ENCODE results near the gene DPP7. TPM values are rescaled to one million over a fixed set of nuclear protein-coding genes. Genes with fewer than 3 reads are reported as not detected.

Gene DPP7
- total and polyA plus RNA-seq, 10 of the 15 experiments (the other 5 are each of a cell fraction or from before 2014, with no cell fraction given), result 0.68 to 245 (median 106) TPM

DNA sequence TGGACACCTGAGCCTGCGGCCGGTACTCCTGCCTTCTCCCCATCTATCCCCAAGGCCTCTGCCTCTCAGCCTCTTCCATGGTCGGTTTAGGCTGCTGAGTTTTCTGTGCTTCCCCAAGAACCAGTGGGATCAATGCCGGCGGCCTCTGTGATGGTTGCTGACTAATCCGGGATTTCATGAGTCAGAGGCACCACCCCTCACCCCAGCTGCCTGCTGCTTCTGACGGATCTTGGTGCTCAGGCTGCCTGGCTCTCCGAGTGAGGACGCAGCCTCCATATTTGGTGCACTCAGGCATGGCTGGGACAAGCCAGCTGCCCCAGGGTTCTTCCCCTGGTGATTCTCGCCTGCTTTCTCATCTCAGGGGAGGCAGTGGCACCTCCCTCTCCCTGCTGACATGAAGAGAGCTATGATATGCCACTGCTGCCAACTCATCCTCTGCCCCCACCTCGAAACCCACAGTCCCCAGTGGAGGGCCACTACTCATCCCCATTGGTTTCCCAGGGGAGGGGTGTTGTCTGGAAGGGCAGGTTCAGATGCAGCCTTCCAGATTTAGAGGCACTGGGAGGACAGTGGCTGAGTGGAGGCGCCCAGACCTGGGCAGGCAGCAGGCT is 31.0 kb downstream of the DPP7 start (continued):
- TF ChIP-seq MEF2A (IDR thresholded peaks at IDR 0.05; ENCODE audit: insufficient read depth, low read depth, low read length), result no peak
- 0 out of 2 replicates have a peak, but pooled peaks have one; percentile 13 for TF ChIP-seq CREB1 (IDR thresholded peaks at IDR 0.05; ENCODE audit: low read depth)
- peak in 1 of 2 experiments; percentile 26; a peak in 1 of 4 replicates for TF ChIP-seq EP300 (IDR thresholded peaks at IDR 0.05; ENCODE audit: borderline replicate concordance in 1 of 2, control insufficient read depth in 1 of 2, low read depth in 2 of 2, low read length in 2 of 2)
- TF ChIP-seq YY1 (IDR thresholded peaks at IDR 0.05; ENCODE audit: low read depth, low read length), result peak; percentile 44; the same call in 1 of the 2 replicates
- no peak for TF ChIP-seq HDAC2 (IDR thresholded peaks at IDR 0.05)
- no peak for TF ChIP-seq ZBTB4 (CRISPR knock-in tag; IDR thresholded peaks at IDR 0.05)

GRCh38 chr9:137082925-137083290 is 31.6 kb downstream of the DPP7 start:
- FAIRE-seq (no peak), ATAC-seq (no peak), DNase-seq (ENCODE audit: low read depth, low spot score) (no peak)
- 39% methylated on average over 8 of the region's 8 CpGs for WGBS (ENCODE audit: insufficient coverage, insufficient replicate concordance, low lambda C conversion rate, missing lambda C conversion rate)
- peaks cover 33% of the 10 kb centered on the region for H3K4me1 ChIP-seq (ENCODE audit: control insufficient read depth, insufficient read depth, low read length)
- H4K20me1 ChIP-seq (ENCODE audit: control insufficient read depth, insufficient read depth), result no peaks in the 10 kb centered on the region; the same call in 1 of the 2 replicates
- H3K4me2 ChIP-seq (ENCODE audit: control insufficient read depth, insufficient read depth), result no peak overlapping the region
- RAD21 ChIA-PET (ENCODE audit: unreplicated experiment), result interaction anchor here (0.7 to 2.1 kb wide), 4 partner anchors 11 to 15 kb away, joined by 3 to 8 read pairs (median 6); partner anchors contain the start of gene SAPCD2
- POLR2A ChIA-PET, result interaction anchor here (0.7 to 4.6 kb wide), 5 partner anchors 12 to 156 kb away, joined by 3 to 19 read pairs (median 11); partner anchors contain the start of gene SAPCD2
- peaks cover 17% of the 10 kb centered on the region for H3K79me2 ChIP-seq (ENCODE audit: control insufficient read depth, insufficient read depth, low read length)
- H3K9me3 ChIP-seq (replicated peaks; ENCODE audit: control insufficient read depth, insufficient read depth, low read length), result no peaks in the 10 kb centered on the region
- TF ChIP-seq ASH2L (IDR thresholded peaks at IDR 0.05; ENCODE audit: borderline replicate concordance, low read depth) (no peak), TCF12 (IDR thresholded peaks at IDR 0.05; ENCODE audit: low read depth, low read length) (no peak), SMC3 (IDR thresholded peaks at IDR 0.05; ENCODE audit: borderline replicate concordance, low read length) (no peak), NR2C2 (IDR thresholded peaks at IDR 0.05; ENCODE audit: borderline replicate concordance, control insufficient read depth, insufficient read length, low read depth) (no peak), PAX5 (IDR thresholded peaks at IDR 0.05; ENCODE audit: borderline replicate concordance, low read depth, low read length) (no peak), RBBP5 (conservative IDR thresholded peaks at IDR 0.05) (no peak)
- no TSS peak for BruUV-seq (replicated peaks)
- in situ Hi-C loops (cut with MboI), result no loop called here
- SMC1A ChIA-PET (ENCODE audit: uncharacterized antibody, unreplicated experiment), result interaction anchor here (1.7 to 1.9 kb wide), 2 partner anchors 13 kb away, joined by 8 read pairs; partner anchors contain the start of gene SAPCD2
- H3K27me3 ChIP-seq (replicated peaks in 1 of 2; ENCODE audit: control insufficient read depth in 2 of 2, insufficient read depth in 2 of 2, low read length in 1 of 2), result no peaks in the 10 kb centered on the region
- no peak overlapping the region for H3K9ac ChIP-seq (ENCODE audit: control insufficient read depth, insufficient read depth, low read length)
- no peak overlapping the region for H3K4me3 ChIP-seq
- CTCF ChIA-PET, result interaction anchor here (1.2 to 5.0 kb wide), 4 partner anchors 13 to 154 kb away, joined by 3 to 80 read pairs (median 8); partner anchors contain the start of gene SAPCD2
- no peak overlapping the region for H2AFZ ChIP-seq (ENCODE audit: control insufficient read depth, low read depth, low read length)
- intact Hi-C loops (cut with micrococcal nuclease; ENCODE audit: unreplicated experiment), result no loop called here
- peak overlapping the region; percentile 54; the same call in 1 of the 2 replicates for H3K27ac ChIP-seq (ENCODE audit: control insufficient read depth, insufficient read depth)
- H3K36me3 ChIP-seq (ENCODE audit: control insufficient read depth in 2 of 2, insufficient read depth in 2 of 2, low read length in 1 of 2), result peaks cover 0 to 5% of the 10 kb centered on the region in 2 experiments; a peak in 3 of 4 replicates
